Neutrophil (primary cell): ENCODE results near the gene KRTAP1-4.

Experiments
- H3K27ac ChIP-seq: fragments of 200-600 bp; sonication (generic); 2 replicates; pipeline ENCODE4 v1.5.1; 2016; ENCODE audit warnings: mild to moderate bottlenecking, moderate library complexity
- H3K27me3 ChIP-seq: fragments of 200-600 bp; sonication (generic); 2 replicates; pipeline ENCODE4 v1.6.0; 2016; ENCODE audit warnings: mild to moderate bottlenecking
- H3K36me3 ChIP-seq: fragments of 200-600 bp; sonication (generic); 2 replicates; pipeline ENCODE4 v1.5.1; 2017
- H3K4me1 ChIP-seq, 2 experiments: fragments of 200-600 bp in 1 of 2; sonication (generic) in 1 of 2; 1 replicate in 1 of 2; 2 replicates in 1 of 2; pipeline versions ENCODE4 v1.5.1 to v1.6.1; 2013 to 2016; ENCODE audit warnings: low read depth in 1 of 2, low read length in 1 of 2, mild to moderate bottlenecking in 1 of 2, moderate library complexity in 1 of 2; ENCODE audit not compliant: control insufficient read depth in 1 of 2, insufficient read depth in 1 of 2
- H3K4me3 ChIP-seq, 2 experiments: fragments of 200-600 bp in 1 of 2; sonication (generic) in 1 of 2; 1 replicate in 1 of 2; 2 replicates in 1 of 2; pipeline ENCODE4 v1.5.1; 2013 to 2016; ENCODE audit warnings: low read depth in 1 of 2, low read length in 1 of 2, mild to moderate bottlenecking in 1 of 2, moderate library complexity in 1 of 2
- H3K9me3 ChIP-seq: fragments of 200-600 bp; sonication (generic); 2 replicates; pipeline ENCODE4 v1.5.1; 2016
- TF ChIP-seq, protein P1 (sequence below): fragments of 200-600 bp; sonication (generic); IDR thresholded peaks from 2 replicates; pipeline ENCODE4 v1.5.1; 2016; ENCODE audit warnings: antibody characterized with exemption

The KRTAP1-4 gene, protein sequence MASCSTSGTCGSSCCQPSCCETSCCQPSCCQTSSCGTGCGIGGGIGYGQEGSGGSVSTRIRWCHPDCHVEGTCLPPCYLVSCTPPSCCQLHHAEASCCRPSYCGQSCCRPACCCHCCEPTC

DNA sequence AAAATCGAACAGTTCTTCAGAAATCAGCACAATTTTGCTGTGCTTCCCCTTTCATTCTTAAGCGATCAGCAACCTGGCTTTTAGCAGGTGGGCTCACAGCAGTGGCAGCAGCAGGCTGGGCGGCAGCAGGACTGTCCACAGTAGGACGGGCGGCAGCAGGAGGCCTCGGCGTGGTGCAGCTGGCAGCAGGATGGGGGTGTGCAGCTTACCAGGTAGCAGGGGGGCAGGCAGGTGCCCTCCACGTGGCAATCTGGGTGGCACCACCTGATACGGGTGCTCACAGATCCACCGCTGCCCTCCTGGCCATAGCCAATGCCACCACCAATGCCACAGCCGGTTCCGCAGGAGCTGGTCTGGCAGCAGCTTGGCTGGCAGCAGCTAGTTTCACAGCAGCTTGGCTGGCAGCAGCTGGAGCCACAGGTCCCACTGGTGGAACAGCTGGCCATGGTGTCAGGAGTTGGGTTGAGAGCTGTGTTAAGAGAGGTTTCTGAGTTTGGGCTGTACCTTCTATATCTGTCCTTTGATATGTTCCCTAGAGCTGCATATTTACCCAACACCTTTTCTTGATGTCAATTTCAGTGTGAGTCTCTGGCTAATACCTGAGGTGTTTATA lies at the start of gene KRTAP1-4:
Gene KRTAP1-4, minus strand, starts transcription at position 563 of the 613 bp plus-strand sequence. Its CDS starts 117 bp downstream, at position 446.
- Histone ChIP-seq H3K4me1 (no peaks in the 10 kb centered on the region), H3K27me3 (peaks cover 34% of the 10 kb centered on the region), H3K9me3 (no peaks in the 10 kb centered on the region), H3K27ac (no peak within 1 kb of the TSS), H3K4me3 (no peak within 1 kb of the TSS), H3K36me3 (no peaks in the 10 kb centered on the region)
- TF ChIP-seq, protein P1, sequence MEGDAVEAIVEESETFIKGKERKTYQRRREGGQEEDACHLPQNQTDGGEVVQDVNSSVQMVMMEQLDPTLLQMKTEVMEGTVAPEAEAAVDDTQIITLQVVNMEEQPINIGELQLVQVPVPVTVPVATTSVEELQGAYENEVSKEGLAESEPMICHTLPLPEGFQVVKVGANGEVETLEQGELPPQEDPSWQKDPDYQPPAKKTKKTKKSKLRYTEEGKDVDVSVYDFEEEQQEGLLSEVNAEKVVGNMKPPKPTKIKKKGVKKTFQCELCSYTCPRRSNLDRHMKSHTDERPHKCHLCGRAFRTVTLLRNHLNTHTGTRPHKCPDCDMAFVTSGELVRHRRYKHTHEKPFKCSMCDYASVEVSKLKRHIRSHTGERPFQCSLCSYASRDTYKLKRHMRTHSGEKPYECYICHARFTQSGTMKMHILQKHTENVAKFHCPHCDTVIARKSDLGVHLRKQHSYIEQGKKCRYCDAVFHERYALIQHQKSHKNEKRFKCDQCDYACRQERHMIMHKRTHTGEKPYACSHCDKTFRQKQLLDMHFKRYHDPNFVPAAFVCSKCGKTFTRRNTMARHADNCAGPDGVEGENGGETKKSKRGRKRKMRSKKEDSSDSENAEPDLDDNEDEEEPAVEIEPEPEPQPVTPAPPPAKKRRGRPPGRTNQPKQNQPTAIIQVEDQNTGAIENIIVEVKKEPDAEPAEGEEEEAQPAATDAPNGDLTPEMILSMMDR = no peak

DNA sequence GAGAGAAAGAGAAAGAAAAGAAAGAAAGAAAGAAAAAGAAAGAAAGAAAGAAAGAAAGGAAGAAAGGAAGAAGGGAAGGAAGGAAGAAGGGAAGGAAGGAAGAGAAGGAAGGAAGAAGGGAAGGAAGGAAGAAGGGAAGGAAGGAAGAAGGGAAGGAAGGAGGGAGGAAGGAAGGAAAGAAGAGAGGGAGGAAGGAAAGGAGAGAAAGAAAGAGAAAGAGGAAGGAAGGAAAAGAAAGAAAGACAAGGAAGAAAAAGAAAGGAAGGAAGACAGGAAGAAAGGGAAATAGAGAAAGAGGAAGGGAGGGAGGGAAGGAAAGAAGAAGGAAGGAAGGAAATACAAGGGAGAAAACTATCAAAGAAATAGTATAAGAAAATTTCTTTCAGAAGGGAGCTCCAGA lies 46.8 kb upstream of the KRTAP1-4 start:
- TF ChIP-seq, protein P1 = no peak
- Histone ChIP-seq H3K27me3 (peaks cover 10% of the 10 kb centered on the region), H3K36me3 (no peaks in the 10 kb centered on the region), H3K4me1 (no peaks in the 10 kb centered on the region), H3K27ac (no peak overlapping the region), H3K4me3 (no peak overlapping the region), H3K9me3 (no peaks in the 10 kb centered on the region)

DNA sequence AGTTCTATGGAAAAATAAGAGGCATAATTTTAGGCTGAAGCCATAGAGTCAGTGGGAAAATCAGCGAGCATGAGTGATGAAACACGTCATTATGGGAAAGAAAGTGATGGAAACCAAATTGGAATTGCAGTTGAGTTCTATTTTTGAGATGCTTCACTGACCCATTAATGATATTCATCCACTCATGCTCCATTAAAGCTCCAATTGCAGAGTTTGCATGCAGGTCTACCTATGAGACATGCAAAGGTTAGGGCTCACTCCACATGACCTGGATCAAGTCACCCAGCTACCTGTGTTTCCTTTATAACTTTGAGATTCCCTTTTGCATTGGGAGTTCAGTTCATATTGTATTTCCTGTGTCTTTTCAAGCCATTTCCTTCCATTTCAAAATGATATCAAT lies 43.7 kb upstream of the KRTAP1-4 start:
- Histone ChIP-seq H3K9me3 (no peaks in the 10 kb centered on the region), H3K27ac (no peak overlapping the region), H3K36me3 (no peaks in the 10 kb centered on the region), H3K27me3 (peaks cover 10% of the 10 kb centered on the region), H3K4me1 (peaks cover 7 to 13% of the 10 kb centered on the region in 2 experiments), H3K4me3 (no peak overlapping the region)
- TF ChIP-seq, protein P1 = no peak

DNA sequence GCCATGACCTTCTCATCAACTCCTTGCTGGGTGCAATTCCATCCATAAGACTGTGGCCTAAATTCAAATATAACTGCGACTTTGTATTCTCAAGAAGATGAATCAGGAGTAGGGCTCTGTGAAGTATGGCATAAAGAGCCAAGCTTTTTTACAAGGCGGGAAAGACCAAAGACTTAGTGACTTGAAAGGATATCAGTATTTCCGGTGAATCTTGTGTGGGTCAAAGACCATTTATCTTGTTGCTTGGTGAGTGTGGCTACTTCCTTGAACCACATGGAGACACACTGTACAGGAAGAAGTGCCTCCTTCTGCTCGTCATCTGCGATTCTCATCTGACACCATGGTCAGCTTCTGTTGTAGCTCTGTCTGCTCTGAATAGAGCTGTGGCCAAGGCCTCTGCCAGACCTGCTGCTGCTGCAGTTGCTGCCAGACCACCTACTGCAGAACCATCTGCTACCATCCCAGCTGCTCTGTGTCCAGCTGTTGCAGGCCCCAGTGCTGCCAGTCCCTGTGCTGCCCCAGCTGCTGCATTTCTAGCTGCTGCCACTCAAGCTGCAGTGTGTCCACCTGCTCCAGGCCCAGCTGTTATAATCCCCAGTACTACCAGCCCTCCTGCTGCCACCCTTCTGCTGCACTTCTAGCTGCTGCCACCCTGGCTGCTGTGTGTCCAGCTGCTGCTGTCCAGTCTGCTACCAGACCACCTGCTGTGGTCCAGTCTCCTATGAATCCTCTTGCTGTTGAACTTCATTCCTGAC lies 41.8 kb upstream of the KRTAP1-4 start:
- peaks cover 10% of the 10 kb centered on the region for H3K27me3 ChIP-seq
- no peak overlapping the region for H3K27ac ChIP-seq
- TF ChIP-seq, protein P1 = no peak
- no peak overlapping the region for H3K4me3 ChIP-seq
- no peaks in the 10 kb centered on the region for H3K9me3 ChIP-seq
- no peaks in the 10 kb centered on the region for H3K36me3 ChIP-seq
- peaks cover 7 to 17% of the 10 kb centered on the region in 2 experiments for H3K4me1 ChIP-seq

DNA sequence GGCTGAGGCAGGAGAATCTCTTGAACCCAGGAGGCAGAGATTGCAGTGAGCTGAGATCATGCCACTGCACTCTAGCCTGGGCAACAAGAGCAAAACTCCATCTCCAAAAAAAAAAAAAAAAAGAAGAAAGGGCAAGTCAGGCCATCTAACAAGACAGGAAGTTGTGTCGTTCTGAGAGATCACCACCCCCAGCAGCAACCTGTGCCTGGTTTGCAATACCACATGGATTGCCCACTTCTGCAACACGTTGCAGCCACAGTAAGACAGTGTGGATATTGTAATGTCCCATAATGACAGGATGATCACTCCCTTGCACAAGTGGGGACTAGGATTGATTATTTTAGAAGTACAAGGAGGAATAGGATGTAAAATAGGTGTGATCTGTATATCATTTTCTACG lies 39.0 kb upstream of the KRTAP1-4 start:
- Histone ChIP-seq H3K36me3 (no peaks in the 10 kb centered on the region), H3K4me3 (no peak overlapping the region), H3K9me3 (no peaks in the 10 kb centered on the region), H3K27ac (no peak overlapping the region), H3K4me1 (peaks cover 7 to 17% of the 10 kb centered on the region in 2 experiments), H3K27me3 (peaks cover 12% of the 10 kb centered on the region)
- TF ChIP-seq, protein P1 = no peak
